Right ventricle myocardium superior (tissue), 1 donor: ENCODE results near the gene CAMK4. TPM values are rescaled to one million over a fixed set of nuclear protein-coding genes. Genes with fewer than 3 reads are reported as not detected.
"Not testable (repeated sequence)": the region's sequence is repeated elsewhere in the genome, so short reads cannot be mapped to it uniquely, and the experiment has no call there.

ENCODE experiments used
- ATAC-seq: fragments of 200-7000 bp; cut with Tn5 transposase; one replicate; pipeline ENCODE4 v1.9.1; 2020; ENCODE audit warnings: mild to moderate bottlenecking; ENCODE audit not compliant: poor library complexity
- DNase-seq: peaks from one replicate; pipeline ENCODE4 v3.0.0-alpha.2; 2020
- intact Hi-C: fragments of 100-400 bp; cut with DNase I; formaldehyde crosslinking; loops from one replicate; pipeline ENCODE4 v1.11.2; 2022
- total RNA-seq: library from RNA; stranded (reverse); fragmentation: NEBNext Ultra II Directional; extraction: Animal tissue kit (Norgen Biotek cat#: 25700); gene quantifications from one replicate; pipeline ENCODE4 v1.2.1, GENCODE V29; 2021
- donor health status: DM: no; HTN: yes; CAD: no; lungs with severe emphysema.

CAMK4 gene
- total RNA-seq, 1 donor from 2014 or later = 0.16 TPM

- ATAC-seq = no peak
- intact Hi-C loops = no loop called here
- DNase-seq = no peak
Measured at GRCh38 chr5:111251921-111252320, 27.7 kb downstream of the CAMK4 start.

- no peak for ATAC-seq
- intact Hi-C loops = no loop called here
Measured at GRCh38 chr5:111252799-111253545, 28.8 kb downstream of the CAMK4 start.

GRCh38 chr5:111254613-111255012 is 30.4 kb downstream of the CAMK4 start:
- ATAC-seq (no peak), DNase-seq (no peak)
- intact Hi-C loops = no loop called here

More at GRCh38 chr5:111252799-111253545, 28.8 kb downstream of the CAMK4 start:
- DNase-seq = no peak

GRCh38 chr5:111255169-111255568 is 31.0 kb downstream of the CAMK4 start:
- ATAC-seq (no peak), DNase-seq (no peak)
- intact Hi-C loops = no loop called here

- ATAC-seq (no peak), DNase-seq (no peak)
- intact Hi-C loops = no loop called here
Measured at GRCh38 chr5:111256128-111256527, 31.9 kb downstream of the CAMK4 start.

- DNase-seq, ATAC-seq, intact Hi-C loops: not testable (repeated sequence)
Measured at GRCh38 chr5:111257610-111258009, 33.4 kb downstream of the CAMK4 start.

- DNase-seq (no peak), ATAC-seq (no peak)
- intact Hi-C loops = no loop called here
Measured at GRCh38 chr5:111259636-111260035, 35.5 kb downstream of the CAMK4 start.

- ATAC-seq (no peak), DNase-seq (no peak)
- intact Hi-C loops = no loop called here
Measured at GRCh38 chr5:111261610-111262009, 37.4 kb downstream of the CAMK4 start.

GRCh38 chr5:111262153-111262552 is 38.0 kb downstream of the CAMK4 start:
- DNase-seq (no peak), ATAC-seq (no peak)
- intact Hi-C loops = no loop called here

- intact Hi-C loops = no loop called here
- ATAC-seq (no peak), DNase-seq (no peak)
Measured at GRCh38 chr5:111262815-111263214, 38.6 kb downstream of the CAMK4 start.

GRCh38 chr5:111266491-111266890 is 42.3 kb downstream of the CAMK4 start:
- intact Hi-C loops = no loop called here
- no peak for DNase-seq
- no peak for ATAC-seq

- intact Hi-C loops = no loop called here
- no peak for DNase-seq
- no peak for ATAC-seq
Measured at GRCh38 chr5:111268300-111268699, 44.1 kb downstream of the CAMK4 start.

- no peak for DNase-seq
- ATAC-seq = no peak
- intact Hi-C loops = no loop called here
Measured at GRCh38 chr5:111271885-111272284, 47.7 kb downstream of the CAMK4 start.

- no peak for DNase-seq
- intact Hi-C loops = loop anchor here (5.0 kb wide), 1 partner anchor 120 kb away; no protein-coding TSS in a partner anchor
- ATAC-seq = no peak
Measured at GRCh38 chr5:111277061-111277460, 52.9 kb downstream of the CAMK4 start.

- intact Hi-C loops = loop anchor here (5.0 kb wide), 1 partner anchor 122 kb away; no protein-coding TSS in a partner anchor
- ATAC-seq (no peak), DNase-seq (peak; percentile 70)
Measured at GRCh38 chr5:111278858-111279504, 54.8 kb downstream of the CAMK4 start.

GRCh38 chr5:111280282-111280951 is 56.2 kb downstream of the CAMK4 start:
- no peak for DNase-seq
- ATAC-seq = no peak
- intact Hi-C loops = no loop called here

- DNase-seq = no peak
- ATAC-seq = no peak
- intact Hi-C loops = no loop called here
Measured at GRCh38 chr5:111282798-111283197, 58.6 kb downstream of the CAMK4 start.

- no peak for DNase-seq
Measured at GRCh38 chr5:111284825-111285224, 60.6 kb downstream of the CAMK4 start.

GRCh38 chr5:111294551-111294950 is 70.4 kb downstream of the CAMK4 start:
- ATAC-seq (no peak), DNase-seq (no peak)
- intact Hi-C loops = no loop called here

More at GRCh38 chr5:111284825-111285224, 60.6 kb downstream of the CAMK4 start:
- no peak for ATAC-seq
- intact Hi-C loops = no loop called here

- ATAC-seq = no peak
- DNase-seq = no peak
- intact Hi-C loops = no loop called here
Measured at GRCh38 chr5:111295649-111296048, 71.5 kb downstream of the CAMK4 start.
